K562 (cell line): Measurements from ENCODE around the gene RNF167. TPM values are rescaled to one million over a fixed set of nuclear protein-coding genes. Genes with fewer than 3 reads are reported as not detected.

Source experiments
- CREB1 ChIP-seq, 2 experiments: sonication (generic) in 1 of 2; formaldehyde crosslinking in 1 of 2; IDR thresholded peaks; 2 replicates each; pipeline versions ENCODE4 v1.6.1 to v1.8.0; 2012 to 2022; ENCODE audit warnings: inconsistent platforms in 1 of 2, mild to moderate bottlenecking in 1 of 2, missing genetic modification reagents in 1 of 2, moderate library complexity in 1 of 2
- CREBBP ChIP-seq: IDR thresholded peaks from one replicate; pipeline ENCODE4 v1.6.1; 2012; ENCODE audit warnings: low read depth, mild to moderate bottlenecking, control low read depth, inconsistent platforms, low read length
- GABPA ChIP-seq: fragments of 200-800 bp; sonication (Bioruptor generic); conservative IDR thresholded peaks from 2 replicates; pipeline ENCODE4 v1.6.1; 2016; ENCODE audit warnings: low read depth, missing genetic modification characterization, missing compliant biosample characterization
- KLF13 ChIP-seq: fragments of 450-650 bp; IDR thresholded peaks from 2 replicates; pipeline ENCODE4 v1.6.1; 2016; ENCODE audit warnings: missing genetic modification characterization, low read depth, mild to moderate bottlenecking, missing compliant biosample characterization, moderate library complexity, borderline replicate concordance
- L3MBTL2 ChIP-seq: fragments of 450-650 bp; IDR thresholded peaks from 2 replicates; pipeline ENCODE4 v1.6.1; 2016; ENCODE audit warnings: mild to moderate bottlenecking, moderate library complexity
- LCOR ChIP-seq: sonication (generic); formaldehyde crosslinking; IDR thresholded peaks from 2 replicates; pipeline ENCODE4 v1.8.0; 2022; ENCODE audit warnings: mild to moderate bottlenecking, missing genetic modification reagents
- MAFF ChIP-seq: IDR thresholded peaks from 2 replicates; pipeline ENCODE4 v1.6.1; 2012; ENCODE audit warnings: low read length, improper control_type of control experiment
- POLR2H ChIP-seq: IDR thresholded peaks from 2 replicates; pipeline ENCODE4 v1.6.1; 2016; ENCODE audit warnings: missing genetic modification characterization, low read depth, mild to moderate bottlenecking, control low read depth, missing compliant biosample characterization, moderate library complexity
- RBBP5 ChIP-seq: fragments of 200-600 bp; sonication (generic); IDR thresholded peaks from 2 replicates; pipeline ENCODE4 v1.6.1; 2012; ENCODE audit warnings: borderline replicate concordance, mild to moderate bottlenecking, low read length, control low read depth, inconsistent platforms; ENCODE audit not compliant: insufficient read depth, poor library complexity, severe bottlenecking
- RBFOX2 ChIP-seq: fragments of 200-400 bp; formaldehyde crosslinking; IDR thresholded peaks from 2 replicates; pipeline ENCODE4 v1.6.1; 2017; ENCODE audit warnings: low read depth, mild to moderate bottlenecking, low read length, moderate library complexity
- SAFB ChIP-seq: fragments of 200-400 bp; formaldehyde crosslinking; IDR thresholded peaks from 2 replicates; pipeline ENCODE4 v1.6.1; 2017; ENCODE audit warnings: low read depth, low read length, borderline replicate concordance
- SMARCA4 ChIP-seq: fragments of 450-650 bp; IDR thresholded peaks from 2 replicates; pipeline ENCODE4 v1.6.1; 2016
- SMARCB1 ChIP-seq: IDR thresholded peaks from 2 replicates; pipeline ENCODE4 v1.6.1; 2011; ENCODE audit warnings: improper control_type of control experiment, low read depth; ENCODE audit not compliant: insufficient read length
- SP1 ChIP-seq: sonication (generic); formaldehyde crosslinking; IDR thresholded peaks from 2 replicates; pipeline ENCODE4 v1.8.1; 2022; ENCODE audit warnings: mild to moderate bottlenecking, missing genetic modification reagents
- SP2 ChIP-seq: IDR thresholded peaks from 2 replicates; pipeline ENCODE4 v1.6.1; 2011; ENCODE audit warnings: mild to moderate bottlenecking, low read depth, low read length, moderate library complexity; ENCODE audit not compliant: poor library complexity, severe bottlenecking; ENCODE audit errors: extremely low read depth
- SRSF7 ChIP-seq: fragments of 200-400 bp; formaldehyde crosslinking; optimal IDR thresholded peaks from 2 replicates; pipeline ENCODE3; 2017; ENCODE audit warnings: mild to moderate bottlenecking, low read depth, low read length
- TEAD2 ChIP-seq: fragments of 450-650 bp; IDR thresholded peaks from 2 replicates; pipeline ENCODE4 v1.6.1; 2016; ENCODE audit warnings: missing genetic modification characterization, control low read depth, missing compliant biosample characterization
- XRCC5 ChIP-seq: fragments of 200-400 bp; formaldehyde crosslinking; IDR thresholded peaks from 2 replicates; pipeline ENCODE4 v1.6.1; 2017; ENCODE audit warnings: low read depth, mild to moderate bottlenecking, low read length
- ZFPM2 ChIP-seq: fragments of 250-450 bp; sonication (Bioruptor Pico); IDR thresholded peaks from 2 replicates; pipeline ENCODE4 v1.5.1; 2022; ENCODE audit warnings: mild to moderate bottlenecking
- ZNF146 ChIP-seq: IDR thresholded peaks from one replicate; pipeline ENCODE4 v1.6.1; 2018; ENCODE audit warnings: missing compliant biosample characterization; ENCODE audit not compliant: unreplicated experiment
- ZNF311 ChIP-seq: fragments of 250-450 bp; sonication (Bioruptor Pico); IDR thresholded peaks from 2 replicates; pipeline ENCODE4 v1.4.0; 2020; ENCODE audit warnings: mild to moderate bottlenecking, moderate library complexity
- ZNF436 ChIP-seq: fragments of 250-450, 450-650 bp; sonication (Bioruptor Pico); formaldehyde crosslinking; IDR thresholded peaks from 2 replicates; pipeline ENCODE4 v1.7.0; 2020; ENCODE audit warnings: mild to moderate bottlenecking
- ZNF445 ChIP-seq: fragments of 250-450 bp; sonication (Bioruptor Pico); IDR thresholded peaks from 2 replicates; pipeline ENCODE4 v1.4.0; 2020; ENCODE audit warnings: low read depth, mild to moderate bottlenecking, moderate library complexity
- ZNF583 ChIP-seq: fragments of 250-450 bp; sonication (Bioruptor Pico); IDR thresholded peaks from 2 replicates; pipeline ENCODE4 v1.4.0; 2020
- ZNF696 ChIP-seq: fragments of 250-450 bp; sonication (Bioruptor Pico); conservative IDR thresholded peaks from 2 replicates; pipeline ENCODE4 v1.4.0; 2020; ENCODE audit warnings: mild to moderate bottlenecking, moderate library complexity
- ZNF77 ChIP-seq: fragments of 250-450 bp; sonication (Bioruptor Pico); IDR thresholded peaks from 2 replicates; pipeline ENCODE4 v1.5.0; 2020
- polyA plus RNA-seq, 8 experiments: library from polyadenylated mRNA; depleted of rRNA in 4 of 8; stranded (reverse) in 5 of 8; unstranded in 3 of 8; fragments of >200 nt; fragmentation: Nextera tagmentation in 2 of 8; fragmentation: Illumina TruSeq in 1 of 8; extraction: Ambion mirVana in 2 of 8; extraction: Trizol in 1 of 8; gene quantifications; 2 replicates each; pipeline versions ENCODE4 v1.2.1 to v1.2.3, GENCODE V29; 2011 to 2014; ENCODE audit warnings: inconsistent platforms in 1 of 8, missing spikeins in 1 of 8
- total RNA-seq, 7 experiments: library from RNA; depleted of rRNA in 6 of 7; stranded (reverse); fragments of >200 nt in 6 of 7; fragmentation: Illumina TruSeq in 2 of 7; extraction: Trizol in 2 of 7; gene quantifications; 2 replicates each; pipeline versions ENCODE4 v1.2.1 to v1.2.3, GENCODE V29; 2011 to 2021; ENCODE audit warnings: low replicate concordance in 1 of 7
- TF ChIP-seq, protein P1 (sequence below): sonication (generic); formaldehyde crosslinking; IDR thresholded peaks from 2 replicates; pipeline ENCODE4 v1.8.0; 2022; ENCODE audit warnings: mild to moderate bottlenecking, missing genetic modification reagents

RNF167 gene
- total and polyA plus RNA-seq, 9 of the 15 experiments (the other 6 are each of a cell fraction or from before 2014, with no cell fraction given) = 16.5 to 143 (median 45.5) TPM

GRCh38 chr17:4948166-4948930, 8.3 kb downstream of the RNF167 start, which contains the start of gene PFN1 (continued):
- TF ChIP-seq SMARCB1 (no peak), RBFOX2 (peak; percentile 88), ZNF583 (no peak), CREBBP (no peak), ZNF445 (no peak), LCOR (CRISPR knock-in tag) (no peak), GABPA (tag) (peak; percentile 79), L3MBTL2 (no peak), TEAD2 (tag) (no peak), SP1 (CRISPR knock-in tag) (peak; percentile 55), ZFPM2 (CRISPR knock-in tag) (no peak), XRCC5 (no peak), POLR2H (tag) (peak; percentile 65), SAFB (0 out of 2 replicates have a peak, but pooled peaks have one; percentile 25), ZNF696 (CRISPR knock-in tag) (no peak), SMARCA4 (peak; percentile 55; the same call in 1 of the 2 replicates), ZNF311 (CRISPR knock-in tag) (no peak), SRSF7 (no peak), ZNF77 (CRISPR knock-in tag) (no peak), ZNF146 (CRISPR knock-in tag) (no peak), CREB1 (IDR thresholded peaks at IDR 0.05) (no peak; the same call in 1 of the 2 replicates), CREB1 (CRISPR knock-in tag; IDR thresholded peaks at IDR 0.05) (no peak), MAFF (no peak), RBBP5 (peak; percentile 44), KLF13 (tag) (no peak), ZNF436 (CRISPR knock-in tag) (no peak), SP2 (no peak)
- TF ChIP-seq, protein P1, sequence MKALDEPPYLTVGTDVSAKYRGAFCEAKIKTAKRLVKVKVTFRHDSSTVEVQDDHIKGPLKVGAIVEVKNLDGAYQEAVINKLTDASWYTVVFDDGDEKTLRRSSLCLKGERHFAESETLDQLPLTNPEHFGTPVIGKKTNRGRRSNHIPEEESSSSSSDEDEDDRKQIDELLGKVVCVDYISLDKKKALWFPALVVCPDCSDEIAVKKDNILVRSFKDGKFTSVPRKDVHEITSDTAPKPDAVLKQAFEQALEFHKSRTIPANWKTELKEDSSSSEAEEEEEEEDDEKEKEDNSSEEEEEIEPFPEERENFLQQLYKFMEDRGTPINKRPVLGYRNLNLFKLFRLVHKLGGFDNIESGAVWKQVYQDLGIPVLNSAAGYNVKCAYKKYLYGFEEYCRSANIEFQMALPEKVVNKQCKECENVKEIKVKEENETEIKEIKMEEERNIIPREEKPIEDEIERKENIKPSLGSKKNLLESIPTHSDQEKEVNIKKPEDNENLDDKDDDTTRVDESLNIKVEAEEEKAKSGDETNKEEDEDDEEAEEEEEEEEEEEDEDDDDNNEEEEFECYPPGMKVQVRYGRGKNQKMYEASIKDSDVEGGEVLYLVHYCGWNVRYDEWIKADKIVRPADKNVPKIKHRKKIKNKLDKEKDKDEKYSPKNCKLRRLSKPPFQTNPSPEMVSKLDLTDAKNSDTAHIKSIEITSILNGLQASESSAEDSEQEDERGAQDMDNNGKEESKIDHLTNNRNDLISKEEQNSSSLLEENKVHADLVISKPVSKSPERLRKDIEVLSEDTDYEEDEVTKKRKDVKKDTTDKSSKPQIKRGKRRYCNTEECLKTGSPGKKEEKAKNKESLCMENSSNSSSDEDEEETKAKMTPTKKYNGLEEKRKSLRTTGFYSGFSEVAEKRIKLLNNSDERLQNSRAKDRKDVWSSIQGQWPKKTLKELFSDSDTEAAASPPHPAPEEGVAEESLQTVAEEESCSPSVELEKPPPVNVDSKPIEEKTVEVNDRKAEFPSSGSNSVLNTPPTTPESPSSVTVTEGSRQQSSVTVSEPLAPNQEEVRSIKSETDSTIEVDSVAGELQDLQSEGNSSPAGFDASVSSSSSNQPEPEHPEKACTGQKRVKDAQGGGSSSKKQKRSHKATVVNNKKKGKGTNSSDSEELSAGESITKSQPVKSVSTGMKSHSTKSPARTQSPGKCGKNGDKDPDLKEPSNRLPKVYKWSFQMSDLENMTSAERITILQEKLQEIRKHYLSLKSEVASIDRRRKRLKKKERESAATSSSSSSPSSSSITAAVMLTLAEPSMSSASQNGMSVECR (CRISPR knock-in tag) = peak; percentile 85
